MM.1S (cell line): ENCODE data around the gene NPC1L1.

Experiments
- EZH2 ChIP-seq: fragments of 300-600 bp; sonication (generic); optimal IDR thresholded peaks from 2 replicates; pipeline ENCODE3; 2017; ENCODE audit warnings: low read depth, mild to moderate bottlenecking, antibody characterized with exemption, low read length, mixed read lengths
- EZH2phosphoT487 ChIP-seq: fragments of 300-600 bp; sonication (generic); IDR thresholded peaks from 2 replicates; pipeline ENCODE4 v1.6.1; 2018; ENCODE audit warnings: antibody characterized with exemption, low read length
- TF ChIP-seq, protein P1 (sequence below): fragments of 300-600 bp; sonication (generic); IDR thresholded peaks from 2 replicates; pipeline ENCODE4 v1.5.1; 2016; ENCODE audit warnings: antibody characterized with exemption, low read length, mixed read lengths

- TF ChIP-seq, protein P1, sequence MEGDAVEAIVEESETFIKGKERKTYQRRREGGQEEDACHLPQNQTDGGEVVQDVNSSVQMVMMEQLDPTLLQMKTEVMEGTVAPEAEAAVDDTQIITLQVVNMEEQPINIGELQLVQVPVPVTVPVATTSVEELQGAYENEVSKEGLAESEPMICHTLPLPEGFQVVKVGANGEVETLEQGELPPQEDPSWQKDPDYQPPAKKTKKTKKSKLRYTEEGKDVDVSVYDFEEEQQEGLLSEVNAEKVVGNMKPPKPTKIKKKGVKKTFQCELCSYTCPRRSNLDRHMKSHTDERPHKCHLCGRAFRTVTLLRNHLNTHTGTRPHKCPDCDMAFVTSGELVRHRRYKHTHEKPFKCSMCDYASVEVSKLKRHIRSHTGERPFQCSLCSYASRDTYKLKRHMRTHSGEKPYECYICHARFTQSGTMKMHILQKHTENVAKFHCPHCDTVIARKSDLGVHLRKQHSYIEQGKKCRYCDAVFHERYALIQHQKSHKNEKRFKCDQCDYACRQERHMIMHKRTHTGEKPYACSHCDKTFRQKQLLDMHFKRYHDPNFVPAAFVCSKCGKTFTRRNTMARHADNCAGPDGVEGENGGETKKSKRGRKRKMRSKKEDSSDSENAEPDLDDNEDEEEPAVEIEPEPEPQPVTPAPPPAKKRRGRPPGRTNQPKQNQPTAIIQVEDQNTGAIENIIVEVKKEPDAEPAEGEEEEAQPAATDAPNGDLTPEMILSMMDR: no peak
- no peak for TF ChIP-seq EZH2
- no peak for TF ChIP-seq EZH2phosphoT487
Observed at GRCh38 chr7:44473295-44473694, 67.8 kb downstream of the NPC1L1 start.
